HEK293T (cell line): ENCODE data around the gene HINFP.

Source experiments
- ARNT ChIP-seq: fragments of 450-650 bp; IDR thresholded peaks from 2 replicates; pipeline ENCODE4 v1.6.1; 2017; ENCODE audit warnings: mild to moderate bottlenecking
- BHLHE40 ChIP-seq: fragments of 450-650 bp; IDR thresholded peaks from 2 replicates; pipeline ENCODE4 v1.6.1; 2016; ENCODE audit warnings: mild to moderate bottlenecking, moderate library complexity, borderline replicate concordance
- CTBP1 ChIP-seq: fragments of 450-650 bp; IDR thresholded peaks from 2 replicates; pipeline ENCODE4 v1.6.1; 2016; ENCODE audit warnings: borderline replicate concordance
- ELF4 ChIP-seq: fragments of 450-650 bp; IDR thresholded peaks from 2 replicates; pipeline ENCODE4 v1.6.1; 2017; ENCODE audit warnings: antibody characterized with exemption
- FOXA1 ChIP-seq: fragments of 450-650 bp; IDR thresholded peaks from 2 replicates; pipeline ENCODE4 v1.6.1; 2016; ENCODE audit warnings: mild to moderate bottlenecking
- FOXK2 ChIP-seq: fragments of 450-650 bp; IDR thresholded peaks from 2 replicates; pipeline ENCODE4 v1.6.1; 2016; ENCODE audit warnings: mild to moderate bottlenecking
- FOXM1 ChIP-seq: fragments of 450-650 bp; IDR thresholded peaks from 2 replicates; pipeline ENCODE4 v1.6.1; 2017; ENCODE audit warnings: mild to moderate bottlenecking, borderline replicate concordance
- L3MBTL2 ChIP-seq: fragments of 450-650 bp; conservative IDR thresholded peaks from 2 replicates; pipeline ENCODE4 v1.6.1; 2016; ENCODE audit warnings: mild to moderate bottlenecking
- LEF1 ChIP-seq: fragments of 450-650 bp; IDR thresholded peaks from 2 replicates; pipeline ENCODE4 v1.6.1; 2017; ENCODE audit warnings: mild to moderate bottlenecking, borderline replicate concordance
- NFRKB ChIP-seq: fragments of 450-650 bp; IDR thresholded peaks from 2 replicates; pipeline ENCODE4 v1.6.1; 2016; ENCODE audit warnings: mild to moderate bottlenecking, moderate library complexity
- SP1 ChIP-seq: fragments of 450-650 bp; IDR thresholded peaks from 2 replicates; pipeline ENCODE4 v1.6.1; 2017
- SUZ12 ChIP-seq: fragments of 450-650 bp; IDR thresholded peaks from 2 replicates; pipeline ENCODE4 v1.6.1; 2016; ENCODE audit warnings: mild to moderate bottlenecking
- ZNF384 ChIP-seq: fragments of 450-650 bp; IDR thresholded peaks from 2 replicates; pipeline ENCODE4 v1.6.1; 2016
- TF ChIP-seq, protein P1 (sequence below): fragments of 450-650 bp; IDR thresholded peaks from 2 replicates; pipeline ENCODE4 v1.6.1; 2016

- TF ChIP-seq FOXK2 (no peak), BHLHE40 (no peak), SP1 (no peak), SUZ12 (no peak), L3MBTL2 (no peak; the same call in 1 of the 2 replicates), ELF4 (no peak), CTBP1 (no peak), FOXM1 (no peak), ARNT (no peak), LEF1 (no peak), FOXA1 (no peak), NFRKB (no peak), ZNF384 (no peak)
- TF ChIP-seq, protein P1, sequence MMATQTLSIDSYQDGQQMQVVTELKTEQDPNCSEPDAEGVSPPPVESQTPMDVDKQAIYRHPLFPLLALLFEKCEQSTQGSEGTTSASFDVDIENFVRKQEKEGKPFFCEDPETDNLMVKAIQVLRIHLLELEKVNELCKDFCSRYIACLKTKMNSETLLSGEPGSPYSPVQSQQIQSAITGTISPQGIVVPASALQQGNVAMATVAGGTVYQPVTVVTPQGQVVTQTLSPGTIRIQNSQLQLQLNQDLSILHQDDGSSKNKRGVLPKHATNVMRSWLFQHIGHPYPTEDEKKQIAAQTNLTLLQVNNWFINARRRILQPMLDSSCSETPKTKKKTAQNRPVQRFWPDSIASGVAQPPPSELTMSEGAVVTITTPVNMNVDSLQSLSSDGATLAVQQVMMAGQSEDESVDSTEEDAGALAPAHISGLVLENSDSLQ, result no peak
Observed at GRCh38 chr11:119147604-119148333, 26.4 kb downstream of the HINFP start.
